Endodermal cell (in vitro differentiated cells): ENCODE results near the gene SDR9C7. TPM values are rescaled to one million over a fixed set of nuclear protein-coding genes. Genes with fewer than 3 reads are reported as not detected.

Source experiments
- DNase-seq: peaks from one replicate; pipeline ENCODE4 v3.0.0-alpha.2; 2017
- H3K27ac ChIP-seq: 2 replicates; pipeline ENCODE4 v1.5.1; 2013; ENCODE audit warnings: mild to moderate bottlenecking, low read depth, low read length, moderate library complexity
- H3K27me3 ChIP-seq: 2 replicates; pipeline ENCODE4 v1.6.1; 2013; ENCODE audit warnings: mild to moderate bottlenecking, low read length, moderate library complexity; ENCODE audit not compliant: insufficient read depth, control insufficient read depth, poor library complexity, severe bottlenecking
- H3K36me3 ChIP-seq: 2 replicates; pipeline ENCODE4 v1.7.0; 2013; ENCODE audit warnings: mild to moderate bottlenecking, low read length, moderate library complexity; ENCODE audit not compliant: control insufficient read depth, insufficient read depth
- H3K4me1 ChIP-seq: one replicate; pipeline ENCODE4 v1.7.0; 2013; ENCODE audit warnings: low read length; ENCODE audit not compliant: control insufficient read depth, insufficient read depth
- H3K4me3 ChIP-seq: 2 replicates; pipeline ENCODE4 v1.5.1; 2013; ENCODE audit warnings: mild to moderate bottlenecking, low read length, moderate library complexity
- H3K9ac ChIP-seq: 2 replicates; pipeline ENCODE4 v1.6.1; 2013; ENCODE audit warnings: mild to moderate bottlenecking, low read length, moderate library complexity; ENCODE audit not compliant: poor library complexity, severe bottlenecking; ENCODE audit errors: extremely low read depth
- H3K9me3 ChIP-seq: 2 replicates; pipeline ENCODE4 v1.6.1; 2013; ENCODE audit warnings: mild to moderate bottlenecking, low read length, moderate library complexity; ENCODE audit not compliant: control insufficient read depth
- H3K27ac Mint-ChIP-seq: 2 replicates; pipeline ENCODE4 v1.8.0; 2020; ENCODE audit warnings: mixed read lengths
- H3K27me3 Mint-ChIP-seq: 2 replicates; pipeline ENCODE4 v1.8.0; 2021; ENCODE audit warnings: mild to moderate bottlenecking, mixed read lengths; ENCODE audit not compliant: insufficient read depth
- H3K36me3 Mint-ChIP-seq: 2 replicates; pipeline ENCODE4 v1.8.0; 2020; ENCODE audit warnings: low read depth, mixed read lengths
- H3K4me1 Mint-ChIP-seq: 2 replicates; pipeline ENCODE4 v1.8.0; 2020; ENCODE audit warnings: mixed read lengths
- H3K4me3 Mint-ChIP-seq: 2 replicates; pipeline ENCODE4 v1.8.0; 2020; ENCODE audit warnings: mild to moderate bottlenecking, moderate library complexity, mixed read lengths
- H3K9me3 Mint-ChIP-seq: 2 replicates; pipeline ENCODE4 v1.8.0; 2020; ENCODE audit warnings: mild to moderate bottlenecking, mixed read lengths
- WGBS, 2 experiments: methylation state at CpG; one replicate each; pipeline versions ENCODE4 v1.1.5 to v1.1.7; 2013; ENCODE audit warnings: missing lambda C conversion rate in 2 of 2, mixed read lengths in 1 of 2; ENCODE audit not compliant: insufficient coverage in 1 of 2, insufficient read length in 1 of 2; 5-methylcytosine and 5-hydroxymethylcytosine counted together
- total RNA-seq, 2 donors: library from RNA; stranded (reverse); fragmentation: NEBNext Ultra II Directional in 1 of 2; extraction: Animal tissue kit (Norgen Biotek cat#: 25700) in 1 of 2; gene quantifications; 2 replicates in 1 of 2; 3 replicates in 1 of 2; pipeline ENCODE4 v1.2.1, GENCODE V29; 2021
- TF ChIP-seq, protein P1 (sequence below): fragments of 200-600 bp; sonication (generic); conservative IDR thresholded peaks from 2 replicates; pipeline ENCODE4 v1.5.0; 2021; ENCODE audit warnings: antibody characterized with exemption, mild to moderate bottlenecking

The SDR9C7 gene
- total RNA-seq, 2 donors from 2014 or later = not detected

DNA sequence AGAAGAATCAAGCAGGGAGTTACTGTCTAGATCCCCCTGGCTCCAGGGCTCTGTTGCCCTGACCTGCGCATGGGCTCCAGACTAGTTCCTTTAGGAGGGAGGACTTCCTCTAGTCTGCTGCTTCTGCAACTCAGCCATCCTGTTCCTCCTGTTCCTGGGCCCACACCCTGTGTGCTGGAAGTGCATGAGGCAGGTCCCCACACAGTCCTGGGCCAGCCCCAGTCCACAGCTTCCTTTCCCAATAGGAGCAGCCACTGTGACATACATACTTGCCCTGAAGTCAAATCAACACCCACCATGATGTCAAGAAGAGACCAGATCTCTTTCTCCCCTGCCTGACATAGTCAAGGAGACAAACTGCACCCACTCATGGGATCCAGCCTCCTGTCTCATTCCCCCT is 1.3 kb downstream of the SDR9C7 start:
- Histone ChIP-seq H3K9ac (no peak overlapping the region), H3K36me3 (no peaks in the 10 kb centered on the region), H3K4me3 (no peak overlapping the region), H3K4me1 (no peaks in the 10 kb centered on the region), H3K9me3 (no peaks in the 10 kb centered on the region), H3K27ac (no peak overlapping the region), H3K27me3 (no peaks in the 10 kb centered on the region)
- WGBS, 2 experiments = 95 to 100% methylated on average over 1 of the region's 1 CpG
- no peak overlapping the region for H3K27ac Mint-ChIP-seq
- H3K4me1 Mint-ChIP-seq = peaks cover 36% of the 10 kb centered on the region
- peaks cover 17% of the 10 kb centered on the region for H3K27me3 Mint-ChIP-seq
- no peak overlapping the region for H3K4me3 Mint-ChIP-seq
- TF ChIP-seq, protein P1, sequence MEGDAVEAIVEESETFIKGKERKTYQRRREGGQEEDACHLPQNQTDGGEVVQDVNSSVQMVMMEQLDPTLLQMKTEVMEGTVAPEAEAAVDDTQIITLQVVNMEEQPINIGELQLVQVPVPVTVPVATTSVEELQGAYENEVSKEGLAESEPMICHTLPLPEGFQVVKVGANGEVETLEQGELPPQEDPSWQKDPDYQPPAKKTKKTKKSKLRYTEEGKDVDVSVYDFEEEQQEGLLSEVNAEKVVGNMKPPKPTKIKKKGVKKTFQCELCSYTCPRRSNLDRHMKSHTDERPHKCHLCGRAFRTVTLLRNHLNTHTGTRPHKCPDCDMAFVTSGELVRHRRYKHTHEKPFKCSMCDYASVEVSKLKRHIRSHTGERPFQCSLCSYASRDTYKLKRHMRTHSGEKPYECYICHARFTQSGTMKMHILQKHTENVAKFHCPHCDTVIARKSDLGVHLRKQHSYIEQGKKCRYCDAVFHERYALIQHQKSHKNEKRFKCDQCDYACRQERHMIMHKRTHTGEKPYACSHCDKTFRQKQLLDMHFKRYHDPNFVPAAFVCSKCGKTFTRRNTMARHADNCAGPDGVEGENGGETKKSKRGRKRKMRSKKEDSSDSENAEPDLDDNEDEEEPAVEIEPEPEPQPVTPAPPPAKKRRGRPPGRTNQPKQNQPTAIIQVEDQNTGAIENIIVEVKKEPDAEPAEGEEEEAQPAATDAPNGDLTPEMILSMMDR = no peak
- DNase-seq = no peak
- no peaks in the 10 kb centered on the region for H3K36me3 Mint-ChIP-seq
- no peaks in the 10 kb centered on the region for H3K9me3 Mint-ChIP-seq

DNA sequence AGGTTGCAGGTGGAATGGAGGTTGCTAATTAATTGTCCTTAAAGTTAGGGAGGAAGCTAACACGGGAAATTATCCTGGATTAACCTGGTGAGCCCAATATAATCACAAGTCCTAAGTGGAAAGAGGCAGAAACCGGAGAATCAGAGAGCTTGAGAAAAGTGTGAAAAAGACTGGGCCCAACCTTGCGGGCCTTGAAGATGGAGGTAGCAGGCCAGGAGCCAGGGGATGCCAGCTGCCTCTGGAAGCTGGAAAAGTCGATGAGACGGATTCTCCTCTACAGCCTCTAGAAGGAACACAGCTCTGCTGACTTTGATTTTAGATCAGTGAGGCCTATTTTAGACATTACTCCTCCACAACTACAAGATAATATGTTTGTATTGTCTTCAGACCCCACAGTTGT is 2.1 kb downstream of the SDR9C7 start:
- Mint-ChIP-seq H3K27me3 (peaks cover 10% of the 10 kb centered on the region), H3K36me3 (no peaks in the 10 kb centered on the region), H3K4me1 (peaks cover 42% of the 10 kb centered on the region), H3K4me3 (no peak overlapping the region), H3K9me3 (no peaks in the 10 kb centered on the region), H3K27ac (no peak overlapping the region)
- Histone ChIP-seq H3K27ac (no peak overlapping the region), H3K4me3 (no peak overlapping the region), H3K36me3 (no peaks in the 10 kb centered on the region), H3K27me3 (no peaks in the 10 kb centered on the region), H3K4me1 (no peaks in the 10 kb centered on the region), H3K9ac (no peak overlapping the region), H3K9me3 (no peaks in the 10 kb centered on the region)
- 58 to 73% methylated on average over 3 to 5 of the region's 5 CpGs for WGBS, 2 experiments
- TF ChIP-seq, protein P1 = no peak
- DNase-seq = peak; percentile 52

DNA sequence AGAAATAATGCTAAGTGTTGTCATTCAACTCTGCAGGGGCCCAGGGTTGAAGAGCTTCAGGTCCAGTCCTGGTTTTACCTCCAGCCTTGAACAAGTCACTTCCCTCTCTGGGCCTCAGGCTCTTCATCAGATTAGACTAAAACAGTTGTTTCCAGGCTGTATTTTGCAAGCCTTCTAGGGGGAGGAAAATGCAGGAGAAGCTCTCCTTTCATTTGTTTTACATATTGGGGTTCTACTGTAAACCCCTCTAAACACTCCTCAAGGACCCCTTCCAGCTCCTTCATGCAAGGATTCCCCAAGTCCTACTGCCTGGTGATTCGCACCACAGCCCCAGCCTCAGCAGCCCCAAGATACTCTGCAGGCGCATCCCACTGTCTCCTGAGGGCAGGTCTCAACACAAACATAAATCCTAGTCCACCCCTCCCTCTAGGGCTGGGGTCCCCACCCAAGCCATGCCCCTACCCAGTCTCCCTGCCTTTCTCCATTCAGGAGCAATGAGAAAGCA is 2.7 kb downstream of the SDR9C7 start:
- Histone ChIP-seq H3K27ac (no peak overlapping the region), H3K4me1 (no peaks in the 10 kb centered on the region), H3K9ac (no peak overlapping the region), H3K27me3 (no peaks in the 10 kb centered on the region), H3K4me3 (no peak overlapping the region), H3K36me3 (no peaks in the 10 kb centered on the region), H3K9me3 (peaks cover 3% of the 10 kb centered on the region)
- TF ChIP-seq, protein P1 = no peak
- Mint-ChIP-seq H3K4me3 (no peak overlapping the region), H3K27ac (no peak overlapping the region), H3K27me3 (peaks cover 7% of the 10 kb centered on the region), H3K9me3 (no peaks in the 10 kb centered on the region), H3K4me1 (peaks cover 42% of the 10 kb centered on the region), H3K36me3 (no peaks in the 10 kb centered on the region)
- DNase-seq = no peak
- WGBS, 2 experiments = 88% methylated on average over 2 of the region's 2 CpGs; no CpG with 5 or more reads in 1 of the 2 experiments
